Stimulated activated naive CD4-positive, alpha-beta T cell treated with Interleukin-2 at 50 U/mL for 16 hours (primary cell): ENCODE data around the gene LKAAEAR1.
"Not testable (repeated sequence)": the region's sequence is repeated elsewhere in the genome, so short reads cannot be mapped to it uniquely, and the experiment has no call there.

Source experiments
- DNase-seq: peaks from one replicate; lab custom pipeline; 2025; lab: John Stamatoyannopoulos, UW

The LKAAEAR1 gene, protein sequence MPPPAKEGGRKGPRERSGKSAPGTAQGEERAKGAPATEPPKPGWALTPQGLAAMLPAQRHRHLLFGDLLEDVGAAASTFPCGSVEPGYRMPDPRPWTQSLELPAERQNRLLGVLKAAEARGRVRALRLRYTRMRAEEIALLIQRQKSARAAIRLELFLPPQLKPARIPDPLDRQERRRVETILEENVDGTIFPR

DNA sequence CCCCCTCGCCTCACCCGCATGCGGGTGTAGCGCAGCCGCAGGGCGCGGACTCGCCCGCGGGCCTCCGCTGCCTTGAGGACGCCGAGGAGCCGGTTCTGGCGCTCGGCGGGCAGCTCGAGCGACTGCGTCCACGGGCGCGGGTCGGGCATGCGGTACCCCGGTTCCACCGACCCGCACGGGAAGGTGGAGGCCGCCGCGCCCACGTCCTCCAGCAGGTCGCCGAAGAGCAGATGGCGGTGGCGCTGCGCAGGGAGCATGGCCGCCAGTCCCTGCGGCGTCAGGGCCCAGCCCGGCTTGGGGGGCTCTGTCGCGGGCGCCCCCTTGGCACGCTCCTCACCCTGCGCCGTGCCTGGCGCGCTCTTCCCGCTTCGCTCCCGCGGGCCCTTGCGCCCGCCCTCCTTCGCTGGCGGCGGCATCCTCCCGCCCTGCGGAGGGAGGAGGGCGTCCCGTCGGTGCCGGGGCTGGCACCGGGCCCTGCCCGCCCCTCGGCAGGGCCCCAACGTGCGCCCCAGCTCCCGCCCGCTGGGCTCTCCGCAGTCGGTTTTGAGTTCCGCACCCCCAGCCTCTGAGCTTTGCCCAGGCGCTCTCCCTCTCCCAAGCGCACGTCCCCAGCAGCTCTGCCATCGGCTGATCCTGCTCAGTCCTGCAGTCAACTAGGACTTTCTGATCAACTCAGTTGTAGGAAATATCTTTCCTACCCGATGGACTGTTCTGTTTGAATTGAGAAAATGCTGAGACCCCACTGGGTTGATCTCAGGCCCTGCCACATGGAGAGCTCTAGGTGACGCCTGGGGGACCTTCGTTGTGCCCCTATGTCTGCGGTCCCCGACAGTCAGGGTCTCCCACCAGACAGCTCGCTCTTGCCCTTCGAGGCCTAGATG, at the start of gene LKAAEAR1:
Gene LKAAEAR1 (minus strand): TSS at position 595 of the 881 bp plus-strand sequence. CDS start 179 bp downstream, at position 416.
- no peak for DNase-seq

DNA sequence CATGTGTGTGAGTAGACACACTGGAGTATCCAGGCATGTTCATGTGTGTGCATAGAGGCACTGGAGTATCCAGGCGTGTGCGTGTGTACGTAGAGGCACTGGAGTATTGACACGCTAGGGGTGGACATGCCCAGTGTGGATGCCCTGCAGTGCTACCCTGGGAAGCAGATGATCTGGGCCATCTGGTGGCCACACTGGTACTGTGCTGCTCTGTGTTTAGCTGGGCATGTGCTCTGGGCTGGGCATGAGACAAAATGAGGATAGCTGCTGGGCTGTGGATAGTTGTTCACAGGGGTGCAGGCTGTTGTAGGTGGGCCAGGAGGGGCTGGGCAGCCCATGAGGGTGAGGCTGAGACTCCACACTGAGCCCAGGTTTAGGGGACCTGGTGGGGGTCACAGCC, 47.2 kb upstream of the LKAAEAR1 start:
- no peak for DNase-seq

- no peak for DNase-seq
Measured at GRCh38 chr20:64130876-64131275, 46.7 kb upstream of the LKAAEAR1 start.

DNA sequence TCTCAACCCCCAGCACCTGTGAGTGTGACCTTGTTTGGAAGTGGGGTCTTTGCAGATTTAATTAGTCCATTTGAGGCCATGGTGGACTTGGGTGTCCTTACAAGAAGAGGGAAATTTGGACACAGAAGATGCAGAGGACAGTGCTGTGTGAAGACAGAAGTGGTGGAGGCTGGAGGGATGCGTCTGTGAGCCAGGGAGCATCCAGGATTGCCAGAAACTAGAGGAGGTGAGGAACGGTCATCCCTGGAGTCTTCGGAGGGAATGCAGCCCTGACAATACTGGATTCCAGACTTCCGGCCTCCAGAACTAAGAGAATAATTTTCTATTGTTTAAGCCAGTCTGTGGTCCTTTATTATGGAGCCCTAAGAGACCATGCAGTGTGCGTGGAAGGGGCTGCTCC, 46.1 kb upstream of the LKAAEAR1 start:
- DNase-seq: no peak

GRCh38 chr20:64129146-64129782, 45.1 kb upstream of the LKAAEAR1 start:
- DNase-seq: no peak

GRCh38 chr20:64123517-64123916, 39.3 kb upstream of the LKAAEAR1 start:
- DNase-seq: not testable (repeated sequence)

DNA sequence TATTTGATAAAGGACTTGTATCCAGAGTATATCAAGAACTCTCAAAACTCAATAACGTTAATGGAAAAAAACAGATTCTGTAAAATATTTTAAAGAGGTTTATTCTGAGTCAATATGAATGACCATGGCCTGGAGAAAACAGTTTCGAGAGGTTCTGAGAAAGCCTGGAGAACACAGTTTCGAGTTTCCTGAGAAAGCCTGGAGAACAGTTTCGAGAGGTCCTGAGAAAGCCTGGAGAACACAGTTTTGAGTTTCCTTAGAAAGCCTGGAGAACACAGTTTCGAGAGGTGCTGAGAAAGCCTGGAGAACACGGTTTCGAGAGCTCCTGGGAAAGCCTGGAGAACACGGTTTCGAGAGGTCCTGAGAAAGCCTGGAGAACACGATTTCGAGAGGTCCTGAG, 38.7 kb upstream of the LKAAEAR1 start:
- DNase-seq: not testable (repeated sequence)

GRCh38 chr20:64121586-64121985, 37.4 kb upstream of the LKAAEAR1 start:
- DNase-seq: no peak

GRCh38 chr20:64119681-64120341, 35.6 kb upstream of the LKAAEAR1 start:
- DNase-seq: no peak

- DNase-seq: no peak
Measured at GRCh38 chr20:64119301-64119680, 35.1 kb upstream of the LKAAEAR1 start.

- not testable (repeated sequence) for DNase-seq
Measured at GRCh38 chr20:64117432-64117777, 33.2 kb upstream of the LKAAEAR1 start.

DNA sequence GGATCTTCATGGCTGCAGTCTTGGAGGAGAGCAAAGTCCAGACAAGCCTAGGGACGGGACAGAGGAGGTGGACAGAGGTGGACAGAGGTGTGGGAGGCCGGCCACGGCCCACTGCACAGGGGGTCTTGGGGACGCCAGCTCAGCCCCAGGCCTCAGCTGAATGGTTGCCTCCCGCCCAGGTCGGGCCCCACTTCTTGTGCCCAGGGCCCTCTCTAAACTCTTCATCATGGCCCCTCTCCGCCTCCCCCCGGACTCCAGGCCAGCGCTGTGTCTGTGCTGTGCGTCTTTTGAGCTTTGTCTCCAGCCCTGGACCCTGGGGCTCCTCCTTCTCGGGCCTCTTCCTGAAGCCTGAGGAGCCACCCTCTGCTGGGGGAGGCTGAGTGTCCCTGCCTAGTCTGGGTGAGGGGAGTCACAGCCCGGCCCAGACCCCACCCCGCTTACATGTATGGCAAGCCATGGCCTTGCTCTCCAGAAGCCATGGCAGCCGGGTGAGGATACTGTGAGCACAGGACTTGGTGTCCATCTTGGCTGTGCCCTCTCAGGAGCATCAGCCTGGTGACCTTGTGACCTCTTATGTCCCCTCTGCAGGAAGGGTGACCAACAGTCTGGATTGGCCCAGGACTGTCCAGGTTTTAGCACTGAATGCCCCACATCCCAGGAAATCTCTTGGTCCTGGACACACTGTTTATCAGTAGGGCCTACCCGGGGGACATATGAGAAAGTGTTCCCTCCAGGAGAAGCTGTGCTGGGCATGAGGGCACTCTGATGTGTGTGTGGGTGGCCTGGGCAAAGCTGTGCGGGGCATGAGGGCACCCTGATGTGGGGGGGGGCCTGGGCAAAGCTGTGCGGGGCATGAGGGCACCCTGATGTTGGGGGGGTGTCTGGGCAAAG, 32.6 kb upstream of the LKAAEAR1 start:
- no peak for DNase-seq

- no peak for DNase-seq
Measured at GRCh38 chr20:64116016-64116415, 31.8 kb upstream of the LKAAEAR1 start.

GRCh38 chr20:64115171-64115911, 31.1 kb upstream of the LKAAEAR1 start:
- no peak for DNase-seq

GRCh38 chr20:64114356-64114971, 30.3 kb upstream of the LKAAEAR1 start:
- no peak for DNase-seq

- no peak for DNase-seq
Measured at GRCh38 chr20:64113796-64114355, 29.7 kb upstream of the LKAAEAR1 start.

GRCh38 chr20:64113444-64113775, 29.2 kb upstream of the LKAAEAR1 start:
- DNase-seq: no peak

GRCh38 chr20:64112691-64113443, 28.7 kb upstream of the LKAAEAR1 start:
- no peak for DNase-seq
